Hippocampal formation (tissue), 2 donors: ENCODE measurements around the gene NTNG1.
"Not testable (repeated sequence)": the region's sequence is repeated elsewhere in the genome, so short reads cannot be mapped to it uniquely, and the experiment has no call there.

Experiments used
- DNase-seq, 2 donors: peaks; one replicate each; lab custom pipeline; 2025; lab: John Stamatoyannopoulos, UW

Gene NTNG1

DNA sequence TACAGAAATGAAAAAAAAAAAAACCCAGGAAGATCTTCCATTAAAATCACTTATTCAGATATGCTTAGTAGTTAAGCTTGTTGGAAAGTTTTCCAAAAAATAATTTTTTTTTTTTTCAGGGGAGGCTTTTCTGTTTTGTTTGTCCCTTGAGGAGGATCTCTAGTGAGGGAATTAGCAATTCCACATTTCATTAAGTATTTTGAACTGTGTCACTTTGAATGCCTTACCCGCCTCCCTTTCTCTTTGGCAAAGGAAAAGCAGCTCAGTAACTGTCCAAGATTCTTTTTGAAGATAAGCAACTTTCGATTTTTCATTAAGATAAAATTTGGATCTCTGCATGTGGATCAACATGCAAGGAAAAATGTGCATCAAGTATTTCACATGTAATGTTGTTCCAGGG, 1.8 kb downstream of the NTNG1 start:
- DNase-seq = no peak

DNA sequence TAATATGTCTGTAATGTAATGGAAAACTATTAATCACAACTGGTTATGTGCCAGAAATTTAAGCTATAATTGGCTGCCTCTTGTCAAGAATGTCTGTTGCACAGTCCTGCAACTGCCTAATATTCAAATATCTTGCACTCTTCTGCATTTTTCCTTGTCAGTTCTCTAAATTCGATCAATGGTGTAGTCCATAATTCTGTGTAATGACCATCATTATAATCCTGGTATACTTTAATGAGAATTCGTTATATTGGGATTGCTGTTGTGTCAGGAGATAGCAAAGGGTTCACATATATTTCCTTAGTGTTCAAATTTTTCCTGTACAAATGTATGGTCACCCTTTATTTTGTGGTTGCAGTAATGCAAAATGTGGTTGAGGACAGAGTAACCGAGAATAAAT, 4.8 kb downstream of the NTNG1 start:
- no peak for DNase-seq

DNA sequence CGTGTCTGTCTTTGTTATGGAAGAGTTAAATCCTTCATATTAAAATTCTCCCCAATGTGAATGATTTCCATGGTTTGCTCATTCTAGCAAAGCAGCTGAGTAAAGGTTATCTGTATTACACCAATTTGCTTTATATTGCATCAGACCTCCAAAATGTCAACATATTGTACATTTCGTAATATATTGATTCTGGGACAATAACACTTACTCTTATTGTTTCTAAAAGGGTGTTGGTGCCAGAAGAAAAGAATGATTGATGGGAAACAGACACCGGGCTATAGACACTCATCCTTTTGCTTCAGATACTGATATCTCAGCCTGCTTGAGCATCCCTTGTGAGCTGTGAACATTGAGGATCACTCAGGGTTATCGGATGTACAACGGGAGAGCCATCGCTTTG, 7.0 kb downstream of the NTNG1 start:
- DNase-seq = no peak

- DNase-seq = no peak
Observed at GRCh38 chr1:107149946-107150345, 9.1 kb downstream of the NTNG1 start.

GRCh38 chr1:107151295-107151694, 10.5 kb downstream of the NTNG1 start:
- DNase-seq = no peak

- no peak for DNase-seq
Observed at GRCh38 chr1:107152395-107152794, 11.6 kb downstream of the NTNG1 start.

DNA sequence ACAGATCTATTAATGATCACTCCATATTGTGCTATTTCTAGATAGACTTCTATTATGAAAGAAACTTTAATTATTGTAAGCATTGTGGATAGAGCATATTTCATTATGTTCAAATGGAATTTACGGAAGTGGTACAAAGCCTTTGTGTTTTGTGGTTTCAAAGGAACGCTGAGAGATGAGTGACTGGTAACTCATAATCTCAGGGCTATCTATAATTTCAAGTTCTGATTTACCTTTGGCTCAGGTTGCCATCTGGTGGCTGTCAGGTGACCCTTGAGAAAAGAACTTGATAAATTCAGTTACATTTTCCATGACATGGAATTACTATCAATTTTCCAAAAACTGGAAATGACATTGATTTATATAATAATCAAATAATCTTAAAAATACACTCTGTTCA, 12.2 kb downstream of the NTNG1 start:
- no peak for DNase-seq

- DNase-seq = no peak
Observed at GRCh38 chr1:107158496-107158895, 17.7 kb downstream of the NTNG1 start.

DNA sequence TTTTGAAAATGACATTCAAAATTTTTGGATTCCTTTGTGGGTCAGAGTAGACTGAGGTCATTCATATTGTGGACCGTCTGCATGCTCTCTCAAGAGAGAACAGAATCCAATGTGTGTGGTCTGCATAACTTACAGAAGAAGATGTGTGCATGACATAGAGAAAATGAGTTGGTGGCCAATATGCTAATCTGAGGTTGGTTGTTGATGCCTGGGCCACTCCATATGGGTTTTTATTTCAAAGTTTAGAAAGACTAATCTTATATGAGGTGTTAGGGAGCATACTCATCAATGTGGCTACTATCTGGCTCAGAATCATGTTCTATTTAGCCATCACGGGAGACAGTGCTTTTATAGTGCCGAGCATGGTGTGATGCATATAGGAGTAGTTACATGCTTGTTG, 18.2 kb downstream of the NTNG1 start:
- DNase-seq = no peak

DNA sequence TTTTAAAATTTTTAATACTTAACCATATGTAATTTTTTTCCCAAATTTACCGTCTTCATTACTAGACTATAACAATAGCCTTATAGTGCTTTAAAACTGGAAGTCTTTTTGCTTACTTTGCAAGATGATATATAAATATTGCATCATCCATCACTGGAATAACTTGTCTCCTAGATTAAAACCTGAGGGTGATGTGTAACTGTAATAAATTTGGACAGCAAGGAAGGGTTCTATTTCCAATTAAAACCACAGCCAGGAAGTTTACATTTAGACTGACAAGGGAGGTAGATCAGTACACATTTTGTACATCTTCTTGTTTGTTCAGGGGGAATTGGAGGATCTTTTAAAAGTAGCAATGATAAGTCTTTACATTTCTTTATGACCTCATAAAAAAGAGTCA, 21.9 kb downstream of the NTNG1 start:
- no peak for DNase-seq

DNA sequence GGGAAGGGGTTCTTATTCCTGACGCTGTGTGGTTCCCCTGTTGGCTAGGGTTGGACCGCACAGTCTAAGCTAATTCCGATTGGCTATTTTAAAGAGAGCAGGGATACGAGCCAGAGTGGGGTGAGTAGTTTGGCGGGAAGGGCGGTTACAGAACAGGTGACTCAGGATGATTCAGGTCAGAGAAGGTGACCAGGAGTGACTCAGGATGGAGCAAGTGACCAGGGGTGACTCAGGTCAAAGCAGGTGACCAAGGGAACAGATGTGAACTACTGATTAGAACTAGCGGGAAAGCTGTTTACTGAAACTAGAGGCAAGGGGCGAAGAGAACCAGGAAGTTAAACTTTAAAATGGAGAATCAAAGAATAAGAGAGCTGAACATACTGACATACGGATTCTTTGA, 24.1 kb downstream of the NTNG1 start:
- DNase-seq = not testable (repeated sequence)

- no peak for DNase-seq
Observed at GRCh38 chr1:107169615-107170014, 28.8 kb downstream of the NTNG1 start.

- no peak for DNase-seq
Observed at GRCh38 chr1:107171333-107171732, 30.5 kb downstream of the NTNG1 start.

GRCh38 chr1:107172450-107173170, 31.8 kb downstream of the NTNG1 start:
- no peak for DNase-seq

DNA sequence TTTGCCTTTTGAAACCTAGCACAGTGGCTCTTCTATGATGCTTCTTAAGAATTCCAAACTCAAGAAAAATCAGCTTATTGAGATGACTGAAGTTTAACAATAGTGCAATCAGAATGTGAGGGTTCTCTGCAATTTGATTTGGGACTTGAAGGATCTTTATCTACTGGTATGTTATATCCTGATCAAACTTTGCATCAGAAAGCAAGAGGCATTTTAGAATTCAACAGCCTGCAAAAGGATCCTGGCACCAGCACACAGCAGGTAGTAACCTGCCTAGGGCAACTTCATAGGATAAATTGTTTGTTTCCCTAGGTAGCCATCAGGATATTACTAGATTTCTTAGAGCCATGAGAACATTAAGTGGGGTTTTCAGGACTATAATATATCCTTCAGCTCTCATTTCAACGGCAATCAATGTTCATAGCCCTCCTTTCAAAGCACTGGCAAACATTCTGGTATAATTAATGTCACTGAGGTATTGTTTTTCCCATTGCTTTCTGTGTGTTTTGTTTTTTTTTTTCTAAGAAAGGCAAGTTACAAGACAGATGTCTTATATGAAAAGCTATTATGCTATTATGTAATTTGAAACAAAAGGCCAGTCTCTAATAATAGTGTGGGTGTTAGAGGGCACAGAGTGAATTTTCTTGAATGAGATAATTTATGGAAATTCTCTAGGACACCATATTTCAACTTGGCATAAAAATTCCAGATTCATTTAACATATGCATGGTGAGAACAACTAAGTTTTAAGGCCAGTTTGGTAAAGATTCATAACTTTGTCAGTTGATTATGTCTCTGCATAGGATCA, 34.5 kb downstream of the NTNG1 start:
- DNase-seq = no peak

- DNase-seq = no peak
Observed at GRCh38 chr1:107181253-107181969, 40.6 kb downstream of the NTNG1 start.

DNA sequence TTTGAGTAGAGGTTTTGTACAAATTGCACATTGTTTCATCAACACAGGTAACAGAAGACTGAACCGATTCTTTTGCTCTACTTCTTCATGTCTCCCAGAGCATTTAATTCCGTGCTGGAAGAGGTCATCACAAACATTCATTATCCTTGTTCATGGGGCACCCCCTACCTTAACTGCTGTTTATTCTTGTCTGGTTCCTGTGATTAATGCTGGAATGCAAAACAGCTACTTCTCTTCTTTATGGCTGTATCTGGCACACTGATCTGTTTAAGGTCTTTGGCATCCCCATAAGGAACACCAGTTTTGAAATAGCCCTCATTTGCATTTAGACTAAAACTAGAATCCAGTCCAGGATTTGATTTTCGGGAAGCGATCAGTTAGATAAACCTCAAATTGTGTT, 42.2 kb downstream of the NTNG1 start:
- no peak for DNase-seq

DNA sequence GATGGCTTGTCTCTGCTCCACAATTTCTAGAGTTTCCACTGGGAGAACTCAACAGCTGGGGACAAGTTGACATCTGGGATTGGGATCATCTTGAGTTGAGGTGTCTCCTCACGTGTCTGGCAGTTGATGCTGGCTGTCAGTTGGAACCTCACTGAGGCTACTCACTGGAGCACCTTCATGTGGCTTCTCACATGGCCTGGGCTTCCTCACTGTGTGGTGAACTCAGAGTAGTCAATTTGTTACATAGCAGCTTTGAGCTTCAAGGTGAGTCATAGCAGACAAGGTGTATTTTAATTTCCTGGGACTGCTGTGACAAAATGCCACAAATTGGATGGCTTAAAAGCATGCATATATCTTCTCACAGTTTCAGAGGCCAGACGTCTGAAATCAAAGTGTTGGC, 44.0 kb downstream of the NTNG1 start:
- no peak for DNase-seq

DNA sequence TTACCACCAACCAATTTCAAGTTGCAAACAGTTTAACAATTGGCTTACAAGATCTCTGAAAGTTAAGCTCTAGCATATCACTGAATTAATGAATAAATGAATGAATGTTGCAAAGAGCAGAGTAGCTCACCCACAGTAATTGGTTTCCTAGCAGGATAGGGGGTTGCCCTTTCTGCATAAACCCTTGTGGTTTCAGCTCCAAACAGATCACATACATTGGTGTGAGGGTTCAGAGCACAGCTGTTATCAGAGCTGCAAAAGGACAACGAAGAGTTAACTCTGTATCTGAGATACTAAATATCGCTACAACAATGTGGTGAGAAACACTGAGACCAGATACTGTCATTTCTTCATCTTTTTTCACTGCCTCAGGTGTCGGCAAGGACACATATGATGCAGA, 46.6 kb downstream of the NTNG1 start:
- no peak for DNase-seq

DNA sequence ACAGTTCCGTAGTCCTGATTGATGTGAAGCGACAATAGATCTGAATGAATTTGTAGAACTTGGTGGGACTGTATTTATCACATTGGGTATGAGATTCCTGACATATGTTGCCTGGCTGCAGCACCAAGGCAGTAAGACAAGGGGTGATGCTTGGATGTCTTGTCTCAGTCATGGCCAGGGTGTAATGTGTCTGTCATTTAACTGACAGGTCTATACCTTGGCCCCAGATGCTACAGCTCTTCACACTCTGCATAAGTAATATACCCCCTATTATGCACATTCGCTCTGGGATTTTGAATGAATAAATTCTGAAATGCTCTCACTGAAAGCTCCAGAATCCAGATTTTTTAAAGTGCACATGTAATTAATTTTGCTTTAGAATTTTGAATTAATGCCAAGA, 47.3 kb downstream of the NTNG1 start:
- no peak for DNase-seq

- no peak for DNase-seq
Observed at GRCh38 chr1:107194380-107194779, 53.5 kb downstream of the NTNG1 start.

DNA sequence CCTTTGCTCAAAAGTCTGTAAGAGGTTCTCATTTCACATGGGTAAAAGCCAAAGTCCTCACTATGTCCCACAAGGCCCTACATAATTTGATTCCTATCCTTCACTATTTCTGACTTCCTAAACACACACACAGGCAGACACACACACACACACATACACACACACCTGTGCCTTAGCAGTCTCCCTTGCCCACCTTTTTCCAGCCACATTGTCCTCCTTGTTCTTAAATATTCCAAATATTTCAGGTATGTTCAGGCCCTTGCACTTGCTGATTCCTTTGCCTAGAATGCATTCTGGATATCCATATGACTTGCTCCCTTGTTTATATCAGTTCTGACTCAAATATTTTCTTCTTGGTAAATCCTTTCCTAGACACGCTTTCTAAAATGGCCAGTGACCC, 54.6 kb downstream of the NTNG1 start:
- DNase-seq = no peak

- no peak for DNase-seq
Observed at GRCh38 chr1:107196973-107197562, 56.2 kb downstream of the NTNG1 start.
